Stimulated activated CD4-positive, alpha-beta T cell treated with anti-CD3 and anti-CD28 coated beads, Interleukin-4, amount 100 ng/mL, for 24 hours (primary cell): Measurements from ENCODE around the gene PTDSS2.

Experiments
- DNase-seq: peaks from one replicate; pipeline ENCODE4 v3.0.0-alpha.2; 2020

PTDSS2 gene

DNA sequence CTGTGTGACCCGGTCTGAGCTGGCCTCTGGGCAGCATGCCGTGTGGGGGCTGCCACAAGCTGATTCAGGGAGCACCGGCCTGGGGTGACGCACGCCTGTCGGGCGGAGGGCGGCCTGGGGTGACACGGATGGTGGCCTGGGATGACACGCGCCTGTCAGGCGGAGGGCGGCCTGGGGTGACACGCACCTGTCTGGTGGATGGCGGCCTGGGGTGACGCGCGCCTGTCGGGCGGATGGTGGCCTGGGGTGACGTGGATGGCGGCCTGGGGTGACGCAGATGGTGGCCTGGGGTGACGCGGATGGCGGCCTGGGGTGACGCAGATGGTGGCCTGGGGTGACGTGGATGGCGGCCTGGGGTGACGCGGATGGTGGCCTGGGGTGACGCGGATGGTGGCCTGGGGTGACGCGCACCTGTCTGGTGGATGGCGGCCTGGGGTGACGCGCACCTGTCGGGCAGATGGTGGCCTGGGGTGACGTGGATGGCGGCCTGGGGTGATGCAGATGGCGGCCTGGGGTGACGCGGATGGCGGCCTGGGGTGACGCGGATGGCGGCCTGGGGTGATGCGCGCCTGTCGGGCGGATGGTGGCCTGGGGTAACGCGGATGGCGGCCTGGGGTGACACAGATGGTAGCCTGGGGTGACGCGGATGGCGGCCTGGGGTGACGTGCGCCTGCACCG lies 21.5 kb downstream of the PTDSS2 start:
- no peak for DNase-seq

GRCh38 chr11:472272-472671 lies 22.2 kb downstream of the PTDSS2 start:
- DNase-seq = no peak

DNA sequence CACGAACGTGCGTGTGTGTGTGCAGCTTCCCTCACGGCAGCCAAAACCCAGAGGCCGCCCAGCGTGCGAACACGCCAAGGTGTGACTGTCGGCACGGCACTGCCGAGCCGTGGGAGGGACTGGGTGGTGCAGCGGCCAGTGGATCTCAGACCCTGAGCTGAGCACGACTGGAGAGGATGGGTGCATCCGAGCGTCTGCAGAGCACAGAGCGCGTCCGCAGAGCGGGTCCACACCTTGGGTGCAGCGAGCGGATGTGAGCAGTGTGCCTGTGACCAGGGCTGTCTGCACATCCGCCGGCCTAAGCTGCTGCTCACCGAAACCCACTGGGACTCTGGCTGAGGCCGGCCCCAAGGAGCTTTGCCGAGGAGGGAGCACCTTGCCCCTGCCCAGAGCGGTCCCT lies 22.7 kb downstream of the PTDSS2 start:
- no peak for DNase-seq

DNA sequence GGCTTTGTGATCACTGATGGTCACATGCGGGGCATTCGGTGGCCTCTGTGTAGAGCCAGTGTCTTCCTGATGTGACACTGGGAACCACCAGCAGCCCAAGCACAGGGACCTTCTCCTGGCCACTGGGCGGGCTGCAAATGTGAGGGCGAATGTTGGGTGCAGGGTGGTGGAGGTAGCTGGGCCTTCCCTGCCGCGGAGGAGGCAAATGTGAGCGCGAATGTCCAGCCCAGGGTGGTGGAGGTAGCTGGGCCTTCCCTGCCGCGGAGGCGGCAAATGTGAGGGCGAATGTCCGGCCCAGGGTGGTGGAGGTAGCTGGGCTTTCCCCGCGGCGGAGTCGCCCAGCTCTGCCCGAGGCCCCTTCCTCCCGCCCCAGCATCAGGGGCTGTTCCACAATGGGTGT lies 23.3 kb downstream of the PTDSS2 start:
- DNase-seq = no peak

- DNase-seq = no peak
These were observed 24.1 kb downstream of the PTDSS2 start for GRCh38 chr11:473962-474785.

DNA sequence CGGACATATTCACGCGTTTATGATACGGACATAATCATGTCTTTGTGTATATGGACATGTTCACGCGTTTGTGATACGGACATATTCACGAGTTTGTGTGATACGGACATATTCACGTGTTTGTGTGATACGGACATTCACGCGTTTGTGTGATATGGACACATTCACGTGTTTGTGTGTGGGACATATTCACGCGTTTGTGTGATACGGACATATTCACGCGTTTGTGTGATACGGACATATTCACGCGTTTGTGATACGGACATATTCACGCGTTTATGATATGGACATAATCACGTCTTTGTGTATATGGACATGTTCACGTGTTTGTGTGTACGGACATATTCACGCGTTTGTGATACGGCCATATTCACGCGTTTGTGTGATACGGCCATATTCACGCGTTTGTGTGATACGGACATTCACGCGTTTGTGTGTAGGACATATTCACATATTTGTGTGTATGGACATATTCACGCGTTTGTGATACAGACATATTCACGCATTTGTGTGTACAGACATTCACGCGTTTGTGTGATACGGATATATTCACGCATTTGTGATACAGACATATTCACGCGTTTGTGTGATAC lies 24.9 kb downstream of the PTDSS2 start:
- DNase-seq = no peak

DNA sequence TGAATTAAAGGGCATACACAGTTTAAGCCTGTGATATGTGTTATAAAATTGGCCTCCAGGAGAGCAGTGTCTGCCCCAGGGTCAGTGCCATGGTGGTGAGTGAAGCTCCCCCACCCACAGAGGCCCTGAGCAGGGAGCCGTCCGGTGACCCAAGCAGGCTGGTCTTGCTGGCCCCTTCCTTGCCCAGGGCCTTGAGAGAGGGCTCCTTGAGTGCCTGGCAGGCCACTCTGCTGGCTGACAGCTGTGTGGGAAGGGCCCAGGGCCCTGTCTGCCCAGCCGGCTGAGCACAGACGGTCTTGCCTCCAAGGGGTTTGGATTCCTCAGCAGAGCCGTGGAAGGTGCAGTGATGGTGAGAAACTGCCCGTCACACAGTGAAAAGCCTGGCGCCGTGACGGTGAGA lies 25.9 kb downstream of the PTDSS2 start:
- no peak for DNase-seq

DNA sequence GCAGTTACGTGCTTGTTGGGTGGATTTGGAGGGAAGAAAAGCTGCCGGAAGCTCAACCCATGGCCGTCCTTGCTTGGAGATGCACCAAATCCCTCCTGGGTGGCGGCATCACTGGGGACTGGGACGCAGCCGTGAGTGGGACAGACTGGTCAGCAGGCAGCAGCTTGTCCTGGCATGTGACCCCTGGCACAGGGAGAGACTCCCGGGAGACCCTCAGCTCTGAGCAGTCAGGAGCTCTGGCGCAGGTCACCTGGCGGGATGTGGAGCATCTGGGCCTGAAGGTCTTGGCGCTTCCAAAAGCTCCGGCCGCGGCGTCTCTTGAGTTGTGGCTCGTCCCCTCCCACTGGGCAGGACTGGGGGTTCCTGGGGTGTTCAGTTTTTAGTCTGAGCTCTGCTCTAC lies 26.3 kb downstream of the PTDSS2 start:
- DNase-seq = no peak

GRCh38 chr11:477052-477715 lies 27.1 kb downstream of the PTDSS2 start:
- DNase-seq = no peak

GRCh38 chr11:479311-479710 lies 29.2 kb downstream of the PTDSS2 start:
- DNase-seq = no peak

- DNase-seq = no peak
These were observed 34.5 kb downstream of the PTDSS2 start for GRCh38 chr11:484616-485015.

DNA sequence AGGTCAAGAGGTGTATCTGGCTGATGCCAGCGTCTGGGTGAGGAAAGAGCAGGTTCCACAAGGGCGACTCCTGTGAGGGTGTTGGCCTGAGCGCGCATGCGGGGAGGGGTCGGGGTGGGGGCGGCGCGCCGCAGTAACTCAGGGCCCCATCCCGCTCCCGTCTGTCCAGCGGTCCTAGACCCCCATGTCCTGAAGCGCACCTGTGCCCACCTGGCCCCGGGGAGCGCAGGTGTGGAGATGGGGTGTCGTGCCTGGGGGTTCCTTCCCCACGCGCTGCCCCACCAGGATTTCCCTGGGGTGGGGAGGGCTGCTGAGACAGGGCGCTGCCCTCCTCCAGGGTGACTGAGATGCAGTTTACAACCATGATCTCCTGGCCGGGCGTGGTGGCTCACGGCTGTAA lies 36.1 kb downstream of the PTDSS2 start:
- DNase-seq = no peak

- DNase-seq = no peak
These were observed 37.5 kb downstream of the PTDSS2 start for GRCh38 chr11:487571-488021.

DNA sequence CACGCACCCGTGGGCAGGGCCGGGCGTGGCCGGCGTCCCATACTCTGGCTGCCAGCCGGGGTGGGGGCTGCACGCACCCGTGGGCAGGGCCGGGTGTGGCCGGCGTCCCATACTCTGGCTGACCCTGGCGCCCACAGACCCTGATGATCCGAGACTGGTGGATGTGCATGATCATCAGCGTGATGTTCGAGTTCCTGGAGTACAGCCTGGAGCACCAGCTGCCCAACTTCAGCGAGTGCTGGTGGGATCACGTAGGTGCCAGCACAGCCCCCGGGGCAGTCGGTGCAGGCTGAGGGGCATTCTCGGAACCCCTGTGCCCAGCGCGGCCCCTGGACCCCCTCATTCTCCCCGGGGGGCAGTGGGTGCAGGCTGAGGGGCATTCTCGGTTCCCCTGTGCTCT lies 38.0 kb downstream of the PTDSS2 start:
- DNase-seq = no peak

GRCh38 chr11:488579-488978 lies 38.5 kb downstream of the PTDSS2 start:
- no peak for DNase-seq

DNA sequence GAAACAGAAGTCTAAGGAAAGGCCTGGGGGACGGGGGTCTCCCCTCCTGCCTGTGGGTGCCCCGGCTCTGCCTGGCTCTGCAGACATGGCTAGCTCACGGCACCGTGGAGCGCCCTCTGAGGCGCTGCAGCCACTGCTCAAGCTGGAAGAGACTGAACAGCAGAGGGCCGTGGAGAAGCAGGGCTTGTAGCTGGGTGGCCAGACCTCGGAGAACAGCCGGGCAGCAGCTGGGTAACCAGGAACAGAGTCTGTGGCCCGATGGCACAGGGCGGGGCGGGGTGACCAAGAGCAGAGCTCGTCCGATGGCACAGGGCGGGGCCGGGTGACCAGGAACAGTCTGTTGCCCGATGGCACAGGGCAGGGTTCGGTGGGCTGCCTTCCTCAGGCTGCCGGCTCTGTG lies 38.9 kb downstream of the PTDSS2 start:
- no peak for DNase-seq

DNA sequence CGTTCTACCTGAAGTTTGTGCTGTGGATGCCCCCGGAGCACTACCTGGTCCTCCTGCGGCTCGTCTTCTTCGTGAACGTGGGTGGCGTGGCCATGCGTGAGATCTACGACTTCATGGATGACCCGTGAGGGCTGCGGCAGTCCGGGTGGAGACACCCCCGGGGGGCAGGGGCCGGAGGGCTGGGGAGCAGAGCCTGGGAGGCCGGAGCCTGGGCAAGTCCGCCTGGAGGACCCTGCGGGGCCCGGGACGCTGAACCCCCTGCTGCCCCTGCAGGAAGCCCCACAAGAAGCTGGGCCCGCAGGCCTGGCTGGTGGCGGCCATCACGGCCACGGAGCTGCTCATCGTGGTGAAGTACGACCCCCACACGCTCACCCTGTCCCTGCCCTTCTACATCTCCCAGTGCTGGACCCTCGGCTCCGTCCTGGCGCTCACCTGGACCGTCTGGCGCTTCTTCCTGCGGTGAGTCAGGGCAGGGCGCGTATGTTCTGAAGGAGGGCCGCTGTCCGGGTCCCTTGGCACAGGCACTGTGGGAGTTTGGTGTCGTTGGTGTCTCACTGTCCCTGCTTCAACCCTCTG lies 39.6 kb downstream of the PTDSS2 start:
- no peak for DNase-seq

DNA sequence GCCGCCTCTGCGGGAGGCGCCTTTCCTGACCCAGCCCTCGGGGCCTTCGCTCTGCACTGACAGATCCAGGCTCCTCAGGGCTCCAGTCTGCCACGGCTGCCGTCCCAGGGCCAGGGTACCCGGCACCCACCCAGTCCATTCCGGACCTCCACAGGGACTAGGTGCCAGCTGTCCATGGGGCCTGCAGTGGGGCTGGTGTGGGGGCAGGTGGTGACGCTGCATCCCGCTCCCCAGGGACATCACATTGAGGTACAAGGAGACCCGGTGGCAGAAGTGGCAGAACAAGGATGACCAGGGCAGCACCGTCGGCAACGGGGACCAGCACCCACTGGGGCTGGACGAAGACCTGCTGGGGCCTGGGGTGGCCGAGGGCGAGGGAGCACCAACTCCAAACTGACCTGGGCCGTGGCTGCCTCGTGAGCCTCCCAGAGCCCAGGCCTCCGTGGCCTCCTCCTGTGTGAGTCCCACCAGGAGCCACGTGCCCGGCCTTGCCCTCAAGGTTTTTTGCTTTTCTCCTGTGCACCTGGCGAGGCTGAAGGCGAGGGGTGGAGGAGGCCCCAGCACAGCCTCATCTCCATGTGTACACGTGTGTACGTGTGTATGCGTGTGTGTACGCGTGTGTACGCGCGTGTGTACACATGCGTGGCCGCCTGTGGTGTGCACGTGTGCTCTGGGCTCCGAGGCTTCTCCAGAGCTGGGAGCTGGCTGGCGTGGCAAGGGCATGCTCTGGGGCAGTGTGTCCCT lies 40.3 kb downstream of the PTDSS2 start:
- DNase-seq = no peak

DNA sequence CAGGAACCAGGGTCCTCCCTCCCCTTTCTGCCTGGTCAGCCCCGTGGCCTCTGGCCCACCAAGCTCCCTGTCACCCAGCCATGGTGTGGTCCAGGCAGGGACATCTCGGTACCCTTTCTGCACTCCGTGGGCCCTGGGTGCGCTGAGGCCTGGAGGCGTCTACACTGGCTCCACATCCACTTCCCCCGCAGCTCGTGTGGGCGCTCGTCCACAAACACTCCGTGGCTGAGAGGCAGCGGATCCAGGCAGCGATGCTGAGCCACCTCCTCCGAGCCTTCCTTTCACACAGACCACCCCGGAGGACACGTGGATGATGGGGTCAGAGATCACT lies 40.8 kb downstream of the PTDSS2 start:
- no peak for DNase-seq

- DNase-seq = no peak
These were observed 41.3 kb downstream of the PTDSS2 start for GRCh38 chr11:491358-491757.

GRCh38 chr11:492427-493226 lies 42.5 kb downstream of the PTDSS2 start:
- no peak for DNase-seq
